Measurements from ENCODE around the gene ACTBL2. TPM values are rescaled to one million over a fixed set of nuclear protein-coding genes. Genes with fewer than 3 reads are reported as not detected.

ACTBL2 gene
- total RNA-seq, 1 experiment from 2014 or later, result not detected

DNA sequence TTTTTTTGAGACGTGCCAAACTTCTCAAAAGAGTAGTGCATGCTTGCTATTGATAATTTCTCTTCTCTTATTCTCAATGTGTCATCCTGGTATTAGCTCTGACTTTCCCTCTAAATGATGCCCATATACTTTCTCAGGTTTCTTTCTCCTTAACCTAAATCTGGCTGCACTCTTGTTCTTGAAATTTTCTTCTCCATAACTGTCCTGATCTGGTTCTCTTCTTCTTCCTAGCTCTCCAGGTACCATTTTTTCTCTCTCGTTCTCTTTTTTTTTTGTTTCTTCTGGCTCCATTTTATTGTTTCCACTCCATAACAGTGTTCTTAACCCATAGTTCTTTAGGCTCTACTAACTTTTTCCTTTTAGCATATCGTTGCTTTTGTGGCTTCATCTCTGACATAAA, 47.9 kb downstream of the ACTBL2 start:
- Mint-ChIP-seq H3K27ac (no peak overlapping the region), H3K9me3 (peaks cover 4% of the 10 kb centered on the region), H3K36me3 (no peaks in the 10 kb centered on the region), H3K4me1 (peaks cover 3% of the 10 kb centered on the region; the same call in 1 of the 2 replicates), H3K27me3 (ENCODE audit: low read depth) (no peaks in the 10 kb centered on the region), H3K4me3 (no peak overlapping the region)
- DNase-seq (ENCODE audit: low spot score) (no peak), ATAC-seq (no peak)
- POLR2A ChIA-PET, result no interaction called here
- CTCF ChIA-PET, result interaction anchor here (1.1 kb wide), 1 partner anchor 216 kb away, joined by 3 read pairs; no protein-coding TSS in a partner anchor
- TF ChIP-seq NFATC4 (CRISPR knock-in tag; IDR thresholded peaks at IDR 0.05) (no peak), ZSCAN18 (CRISPR knock-in tag; IDR thresholded peaks at IDR 0.05) (no peak), NR1H2 (CRISPR knock-in tag; IDR thresholded peaks at IDR 0.05) (no peak), ZNF263 (CRISPR knock-in tag; IDR thresholded peaks at IDR 0.05; ENCODE audit: low read depth) (no peak), ATF3 (CRISPR knock-in tag; conservative IDR thresholded peaks at IDR 0.05) (no peak)

- no peak for TF ChIP-seq NFYB (CRISPR knock-in tag; conservative IDR thresholded peaks at IDR 0.05; ENCODE audit: low read depth)
- TF ChIP-seq, protein P1, sequence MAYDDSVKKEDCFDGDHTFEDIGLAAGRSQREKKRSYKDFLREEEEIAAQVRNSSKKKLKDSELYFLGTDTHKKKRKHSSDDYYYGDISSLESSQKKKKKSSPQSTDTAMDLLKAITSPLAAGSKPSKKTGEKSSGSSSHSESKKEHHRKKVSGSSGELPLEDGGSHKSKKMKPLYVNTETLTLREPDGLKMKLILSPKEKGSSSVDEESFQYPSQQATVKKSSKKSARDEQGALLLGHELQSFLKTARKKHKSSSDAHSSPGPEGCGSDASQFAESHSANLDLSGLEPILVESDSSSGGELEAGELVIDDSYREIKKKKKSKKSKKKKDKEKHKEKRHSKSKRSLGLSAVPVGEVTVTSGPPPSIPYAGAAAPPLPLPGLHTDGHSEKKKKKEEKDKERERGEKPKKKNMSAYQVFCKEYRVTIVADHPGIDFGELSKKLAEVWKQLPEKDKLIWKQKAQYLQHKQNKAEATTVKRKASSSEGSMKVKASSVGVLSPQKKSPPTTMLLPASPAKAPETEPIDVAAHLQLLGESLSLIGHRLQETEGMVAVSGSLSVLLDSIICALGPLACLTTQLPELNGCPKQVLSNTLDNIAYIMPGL (CRISPR knock-in tag; IDR thresholded peaks at IDR 0.05), result no peak
- TF ChIP-seq, protein P2, sequence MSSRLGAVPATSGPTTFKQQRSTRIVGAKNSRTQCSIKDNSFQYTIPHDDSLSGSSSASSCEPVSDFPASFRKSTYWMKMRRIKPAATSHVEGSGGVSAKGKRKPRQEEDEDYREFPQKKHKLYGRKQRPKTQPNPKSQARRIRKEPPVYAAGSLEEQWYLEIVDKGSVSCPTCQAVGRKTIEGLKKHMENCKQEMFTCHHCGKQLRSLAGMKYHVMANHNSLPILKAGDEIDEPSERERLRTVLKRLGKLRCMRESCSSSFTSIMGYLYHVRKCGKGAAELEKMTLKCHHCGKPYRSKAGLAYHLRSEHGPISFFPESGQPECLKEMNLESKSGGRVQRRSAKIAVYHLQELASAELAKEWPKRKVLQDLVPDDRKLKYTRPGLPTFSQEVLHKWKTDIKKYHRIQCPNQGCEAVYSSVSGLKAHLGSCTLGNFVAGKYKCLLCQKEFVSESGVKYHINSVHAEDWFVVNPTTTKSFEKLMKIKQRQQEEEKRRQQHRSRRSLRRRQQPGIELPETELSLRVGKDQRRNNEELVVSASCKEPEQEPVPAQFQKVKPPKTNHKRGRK (CRISPR knock-in tag; IDR thresholded peaks at IDR 0.05; ENCODE audit: borderline replicate concordance), result no peak
- no peak for TF ChIP-seq ZSCAN18 (CRISPR knock-in tag; IDR thresholded peaks at IDR 0.05)
- TF ChIP-seq, protein P3, sequence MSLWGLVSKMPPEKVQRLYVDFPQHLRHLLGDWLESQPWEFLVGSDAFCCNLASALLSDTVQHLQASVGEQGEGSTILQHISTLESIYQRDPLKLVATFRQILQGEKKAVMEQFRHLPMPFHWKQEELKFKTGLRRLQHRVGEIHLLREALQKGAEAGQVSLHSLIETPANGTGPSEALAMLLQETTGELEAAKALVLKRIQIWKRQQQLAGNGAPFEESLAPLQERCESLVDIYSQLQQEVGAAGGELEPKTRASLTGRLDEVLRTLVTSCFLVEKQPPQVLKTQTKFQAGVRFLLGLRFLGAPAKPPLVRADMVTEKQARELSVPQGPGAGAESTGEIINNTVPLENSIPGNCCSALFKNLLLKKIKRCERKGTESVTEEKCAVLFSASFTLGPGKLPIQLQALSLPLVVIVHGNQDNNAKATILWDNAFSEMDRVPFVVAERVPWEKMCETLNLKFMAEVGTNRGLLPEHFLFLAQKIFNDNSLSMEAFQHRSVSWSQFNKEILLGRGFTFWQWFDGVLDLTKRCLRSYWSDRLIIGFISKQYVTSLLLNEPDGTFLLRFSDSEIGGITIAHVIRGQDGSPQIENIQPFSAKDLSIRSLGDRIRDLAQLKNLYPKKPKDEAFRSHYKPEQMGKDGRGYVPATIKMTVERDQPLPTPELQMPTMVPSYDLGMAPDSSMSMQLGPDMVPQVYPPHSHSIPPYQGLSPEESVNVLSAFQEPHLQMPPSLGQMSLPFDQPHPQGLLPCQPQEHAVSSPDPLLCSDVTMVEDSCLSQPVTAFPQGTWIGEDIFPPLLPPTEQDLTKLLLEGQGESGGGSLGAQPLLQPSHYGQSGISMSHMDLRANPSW (CRISPR knock-in tag; conservative IDR thresholded peaks at IDR 0.05; ENCODE audit: low read depth), result no peak
- TF ChIP-seq, protein P4, sequence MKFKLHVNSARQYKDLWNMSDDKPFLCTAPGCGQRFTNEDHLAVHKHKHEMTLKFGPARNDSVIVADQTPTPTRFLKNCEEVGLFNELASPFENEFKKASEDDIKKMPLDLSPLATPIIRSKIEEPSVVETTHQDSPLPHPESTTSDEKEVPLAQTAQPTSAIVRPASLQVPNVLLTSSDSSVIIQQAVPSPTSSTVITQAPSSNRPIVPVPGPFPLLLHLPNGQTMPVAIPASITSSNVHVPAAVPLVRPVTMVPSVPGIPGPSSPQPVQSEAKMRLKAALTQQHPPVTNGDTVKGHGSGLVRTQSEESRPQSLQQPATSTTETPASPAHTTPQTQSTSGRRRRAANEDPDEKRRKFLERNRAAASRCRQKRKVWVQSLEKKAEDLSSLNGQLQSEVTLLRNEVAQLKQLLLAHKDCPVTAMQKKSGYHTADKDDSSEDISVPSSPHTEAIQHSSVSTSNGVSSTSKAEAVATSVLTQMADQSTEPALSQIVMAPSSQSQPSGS (CRISPR knock-in tag; IDR thresholded peaks at IDR 0.05; ENCODE audit: borderline replicate concordance, low read depth), result no peak
- TF ChIP-seq, protein P5, sequence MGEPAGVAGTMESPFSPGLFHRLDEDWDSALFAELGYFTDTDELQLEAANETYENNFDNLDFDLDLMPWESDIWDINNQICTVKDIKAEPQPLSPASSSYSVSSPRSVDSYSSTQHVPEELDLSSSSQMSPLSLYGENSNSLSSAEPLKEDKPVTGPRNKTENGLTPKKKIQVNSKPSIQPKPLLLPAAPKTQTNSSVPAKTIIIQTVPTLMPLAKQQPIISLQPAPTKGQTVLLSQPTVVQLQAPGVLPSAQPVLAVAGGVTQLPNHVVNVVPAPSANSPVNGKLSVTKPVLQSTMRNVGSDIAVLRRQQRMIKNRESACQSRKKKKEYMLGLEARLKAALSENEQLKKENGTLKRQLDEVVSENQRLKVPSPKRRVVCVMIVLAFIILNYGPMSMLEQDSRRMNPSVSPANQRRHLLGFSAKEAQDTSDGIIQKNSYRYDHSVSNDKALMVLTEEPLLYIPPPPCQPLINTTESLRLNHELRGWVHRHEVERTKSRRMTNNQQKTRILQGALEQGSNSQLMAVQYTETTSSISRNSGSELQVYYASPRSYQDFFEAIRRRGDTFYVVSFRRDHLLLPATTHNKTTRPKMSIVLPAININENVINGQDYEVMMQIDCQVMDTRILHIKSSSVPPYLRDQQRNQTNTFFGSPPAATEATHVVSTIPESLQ (CRISPR knock-in tag; IDR thresholded peaks at IDR 0.05), result no peak
- no peak for TF ChIP-seq TP53 (CRISPR knock-in tag; IDR thresholded peaks at IDR 0.05)
- TF ChIP-seq, protein P6, sequence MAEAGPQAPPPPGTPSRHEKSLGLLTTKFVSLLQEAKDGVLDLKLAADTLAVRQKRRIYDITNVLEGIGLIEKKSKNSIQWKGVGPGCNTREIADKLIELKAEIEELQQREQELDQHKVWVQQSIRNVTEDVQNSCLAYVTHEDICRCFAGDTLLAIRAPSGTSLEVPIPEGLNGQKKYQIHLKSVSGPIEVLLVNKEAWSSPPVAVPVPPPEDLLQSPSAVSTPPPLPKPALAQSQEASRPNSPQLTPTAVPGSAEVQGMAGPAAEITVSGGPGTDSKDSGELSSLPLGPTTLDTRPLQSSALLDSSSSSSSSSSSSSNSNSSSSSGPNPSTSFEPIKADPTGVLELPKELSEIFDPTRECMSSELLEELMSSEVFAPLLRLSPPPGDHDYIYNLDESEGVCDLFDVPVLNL (CRISPR knock-in tag; IDR thresholded peaks at IDR 0.05; ENCODE audit: borderline replicate concordance, low read depth), result no peak
- TF ChIP-seq ZNF232 (CRISPR knock-in tag; IDR thresholded peaks at IDR 0.05), result no peak
- TF ChIP-seq ZNF423 (CRISPR knock-in tag; IDR thresholded peaks at IDR 0.05), result no peak
- TF ChIP-seq CBFB (CRISPR knock-in tag; IDR thresholded peaks at IDR 0.05; ENCODE audit: low read depth), result no peak
- CTCF ChIA-PET, result interaction anchor here (1.1 kb wide), 1 partner anchor 216 kb away, joined by 3 read pairs; no protein-coding TSS in a partner anchor
- no peaks in the 10 kb centered on the region for H3K36me3 Mint-ChIP-seq
- no peak for ATAC-seq
- H3K4me1 Mint-ChIP-seq, result peaks cover 6% of the 10 kb centered on the region
- H3K27me3 Mint-ChIP-seq (ENCODE audit: low read depth), result no peaks in the 10 kb centered on the region
- POLR2A ChIA-PET, result no interaction called here
- peaks cover 4% of the 10 kb centered on the region for H3K9me3 Mint-ChIP-seq
- no peak overlapping the region for H3K27ac Mint-ChIP-seq
- no peak for DNase-seq (ENCODE audit: low spot score)
- no peak overlapping the region for H3K4me3 Mint-ChIP-seq
These were observed 48.4 kb downstream of the ACTBL2 start for GRCh38 chr5:57434227-57434640.

Measured in WTC11 (cell line).